Fibroblast of lung (primary cell): ENCODE data around the gene ELFN2. TPM values are rescaled to one million over a fixed set of nuclear protein-coding genes. Genes with fewer than 3 reads are reported as not detected.

Source experiments
- DNase-seq, 2 donors: peaks; one replicate each; pipeline versions ENCODE4 v3.0.0 to v3.0.0-alpha.2; 2010; ENCODE audit warnings: low read depth in 2 of 2
- H2AFZ ChIP-seq: 2 replicates; pipeline ENCODE4 v1.5.1; 2012; ENCODE audit warnings: low read length, control low read depth, inconsistent platforms
- H3K27ac ChIP-seq: 2 replicates; pipeline ENCODE4 v1.5.1; 2011; ENCODE audit warnings: low read length, control low read depth; ENCODE audit not compliant: insufficient read depth
- H3K27me3 ChIP-seq: 2 replicates; pipeline ENCODE4 v1.5.1; 2011; ENCODE audit warnings: mild to moderate bottlenecking, low read length; ENCODE audit not compliant: control insufficient read depth, insufficient read depth
- H3K36me3 ChIP-seq: 2 replicates; pipeline ENCODE4 v1.5.1; 2011; ENCODE audit warnings: low read length; ENCODE audit not compliant: control insufficient read depth, insufficient read depth
- H3K4me1 ChIP-seq: 2 replicates; pipeline ENCODE4 v1.5.1; 2011; ENCODE audit warnings: low read length; ENCODE audit not compliant: control insufficient read depth, insufficient read depth; ENCODE audit errors: extremely low read depth
- H3K4me2 ChIP-seq: 2 replicates; pipeline ENCODE4 v1.5.1; 2011; ENCODE audit warnings: low read length, control low read depth; ENCODE audit not compliant: insufficient read depth; ENCODE audit errors: extremely low read depth
- H3K4me3 ChIP-seq, 4 experiments: fragments of 200-600 bp in 1 of 4; sonication (generic) in 1 of 4; replicated peaks in 1 of 4; 2 replicates each; pipeline ENCODE4 v1.5.1; 2011 to 2016; ENCODE audit warnings: low read length in 4 of 4, low read depth in 3 of 4, mild to moderate bottlenecking in 3 of 4, control low read depth in 2 of 4, inconsistent platforms in 1 of 4, mixed read lengths in 1 of 4; ENCODE audit not compliant: insufficient read depth in 1 of 4; ENCODE audit errors: control extremely low read depth in 1 of 4
- H3K79me2 ChIP-seq: 2 replicates; pipeline ENCODE4 v1.5.1; 2012; ENCODE audit warnings: mild to moderate bottlenecking, low read length, inconsistent platforms; ENCODE audit not compliant: control insufficient read depth, insufficient read depth
- H3K9ac ChIP-seq: 2 replicates; pipeline ENCODE4 v1.5.1; 2011; ENCODE audit warnings: mild to moderate bottlenecking, low read length, control low read depth; ENCODE audit not compliant: insufficient read depth
- H3K9me3 ChIP-seq: 2 replicates; pipeline ENCODE4 v1.5.1; 2012; ENCODE audit warnings: low read depth, low read length; ENCODE audit not compliant: control insufficient read depth, insufficient read depth
- H4K20me1 ChIP-seq: 2 replicates; pipeline ENCODE4 v1.5.1; 2011; ENCODE audit warnings: low read length; ENCODE audit not compliant: control insufficient read depth, insufficient read depth; ENCODE audit errors: extremely low read depth
- EZH2 ChIP-seq: IDR thresholded peaks from 2 replicates; pipeline ENCODE4 v1.5.1; 2012; ENCODE audit warnings: low read length, control low read depth, mild to moderate bottlenecking; ENCODE audit errors: missing control alignments
- polyA plus RNA-seq, 2 donors: library from polyadenylated mRNA; depleted of rRNA in 1 of 2; stranded (reverse) in 1 of 2; unstranded in 1 of 2; fragments of >200 nt; gene quantifications; 2 replicates each; pipeline ENCODE4 v1.2.1, GENCODE V29; 2011 to 2012; ENCODE audit warnings: missing spikeins in 1 of 2
- total RNA-seq: library from RNA; depleted of rRNA; stranded (reverse); fragments of >200 nt; gene quantifications from 2 replicates; pipeline ENCODE4 v1.2.1, GENCODE V29; 2014
- TF ChIP-seq, protein P1 (sequence below), 2 donors: IDR thresholded peaks in 1 of 2; conservative IDR thresholded peaks in 1 of 2; 1 replicate in 1 of 2; 2 replicates in 1 of 2; pipeline ENCODE4 v1.5.1; 2011 to 2012; ENCODE audit warnings: low read length in 2 of 2, control low read depth in 1 of 2, inconsistent platforms in 1 of 2, low read depth in 1 of 2, mild to moderate bottlenecking in 1 of 2

The ELFN2 gene
- total and polyA plus RNA-seq, 2 donors (not counting 1 experiment from before 2014, with no cell fraction given) = under 0.01 to 0.02 TPM

GRCh38 chr22:37423283-37423682 is 4.0 kb downstream of the ELFN2 start:
- no peak overlapping the region for H3K9ac ChIP-seq
- DNase-seq = no peak
- no peaks in the 10 kb centered on the region for H3K9me3 ChIP-seq
- H4K20me1 ChIP-seq = no peaks in the 10 kb centered on the region
- H3K4me3 ChIP-seq = no peak overlapping the region
- H3K27me3 ChIP-seq = peaks cover 49% of the 10 kb centered on the region
- H2AFZ ChIP-seq = no peak overlapping the region
- no peak overlapping the region for H3K4me2 ChIP-seq
- TF ChIP-seq EZH2 = no peak
- TF ChIP-seq, protein P1, sequence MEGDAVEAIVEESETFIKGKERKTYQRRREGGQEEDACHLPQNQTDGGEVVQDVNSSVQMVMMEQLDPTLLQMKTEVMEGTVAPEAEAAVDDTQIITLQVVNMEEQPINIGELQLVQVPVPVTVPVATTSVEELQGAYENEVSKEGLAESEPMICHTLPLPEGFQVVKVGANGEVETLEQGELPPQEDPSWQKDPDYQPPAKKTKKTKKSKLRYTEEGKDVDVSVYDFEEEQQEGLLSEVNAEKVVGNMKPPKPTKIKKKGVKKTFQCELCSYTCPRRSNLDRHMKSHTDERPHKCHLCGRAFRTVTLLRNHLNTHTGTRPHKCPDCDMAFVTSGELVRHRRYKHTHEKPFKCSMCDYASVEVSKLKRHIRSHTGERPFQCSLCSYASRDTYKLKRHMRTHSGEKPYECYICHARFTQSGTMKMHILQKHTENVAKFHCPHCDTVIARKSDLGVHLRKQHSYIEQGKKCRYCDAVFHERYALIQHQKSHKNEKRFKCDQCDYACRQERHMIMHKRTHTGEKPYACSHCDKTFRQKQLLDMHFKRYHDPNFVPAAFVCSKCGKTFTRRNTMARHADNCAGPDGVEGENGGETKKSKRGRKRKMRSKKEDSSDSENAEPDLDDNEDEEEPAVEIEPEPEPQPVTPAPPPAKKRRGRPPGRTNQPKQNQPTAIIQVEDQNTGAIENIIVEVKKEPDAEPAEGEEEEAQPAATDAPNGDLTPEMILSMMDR (conservative IDR thresholded peaks at IDR 0.05 in 1 of 2, IDR thresholded peaks at IDR 0.05 in 1 of 2; ENCODE audit: low read depth in 1 of 2, low read length in 2 of 2) = no peak
- no peaks in the 10 kb centered on the region for H3K79me2 ChIP-seq
- no peaks in the 10 kb centered on the region for H3K4me1 ChIP-seq
- no peak overlapping the region for H3K27ac ChIP-seq
- H3K36me3 ChIP-seq = no peaks in the 10 kb centered on the region

GRCh38 chr22:37421468-37421877 is 5.8 kb downstream of the ELFN2 start:
- TF ChIP-seq EZH2 = no peak
- TF ChIP-seq, protein P1 (conservative IDR thresholded peaks at IDR 0.05 in 1 of 2, IDR thresholded peaks at IDR 0.05 in 1 of 2; ENCODE audit: low read depth in 1 of 2, low read length in 2 of 2) = no peak

DNA sequence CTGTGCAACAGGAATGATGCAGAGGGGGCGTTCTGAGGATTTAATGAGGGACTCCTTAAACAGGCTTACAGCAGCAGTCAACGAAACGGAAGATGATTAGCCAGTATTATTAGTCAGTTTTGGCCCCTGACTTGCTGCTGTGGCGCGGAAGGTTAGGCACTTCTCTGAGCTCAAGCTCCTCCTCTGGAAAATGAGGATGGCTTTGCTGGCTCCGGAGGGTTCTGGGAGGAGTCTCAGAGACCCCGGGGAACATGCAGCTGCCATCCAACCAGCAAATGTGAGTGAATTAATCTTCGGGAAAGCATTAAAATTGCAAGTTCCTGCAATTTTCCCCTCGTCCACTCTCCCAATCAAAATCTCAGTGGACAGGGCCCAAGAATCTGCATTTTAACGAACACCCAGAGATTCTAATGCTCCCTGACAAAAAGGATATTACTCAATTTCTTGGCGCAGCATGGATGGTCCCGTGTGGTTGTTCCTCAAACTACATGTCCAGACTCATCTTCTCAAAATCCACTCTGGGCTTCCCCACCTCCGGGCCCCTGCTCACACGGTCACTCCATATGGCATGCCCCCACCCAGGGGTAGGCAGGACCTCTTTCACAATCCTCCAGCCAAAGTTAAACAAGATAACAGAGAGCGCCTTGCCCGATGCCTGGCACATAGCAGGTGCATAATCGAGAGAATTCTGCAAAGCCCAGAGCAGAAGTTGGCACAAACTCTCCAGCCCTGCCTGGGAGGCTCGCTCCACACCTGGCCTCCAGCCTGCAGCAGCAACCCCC is 6.4 kb downstream of the ELFN2 start:
- Histone ChIP-seq H3K79me2 (no peaks in the 10 kb centered on the region), H3K9me3 (no peaks in the 10 kb centered on the region), H3K4me1 (no peaks in the 10 kb centered on the region), H3K4me3 (no peak overlapping the region), H2AFZ (no peak overlapping the region), H3K36me3 (no peaks in the 10 kb centered on the region), H4K20me1 (no peaks in the 10 kb centered on the region), H3K9ac (no peak overlapping the region), H3K27me3 (peaks cover 30% of the 10 kb centered on the region), H3K27ac (no peak overlapping the region), H3K4me2 (peak overlapping the region; percentile 8)
- TF ChIP-seq, protein P1 (conservative IDR thresholded peaks at IDR 0.05 in 1 of 2, IDR thresholded peaks at IDR 0.05 in 1 of 2; ENCODE audit: low read depth in 1 of 2, low read length in 2 of 2) = no peak
- peak; percentile 77 for TF ChIP-seq EZH2
- DNase-seq = peak in 1 of 2 donors; percentile 56

More at GRCh38 chr22:37421468-37421877, 5.8 kb downstream of the ELFN2 start:
- Histone ChIP-seq H3K9me3 (no peaks in the 10 kb centered on the region), H3K9ac (no peak overlapping the region), H3K27ac (no peak overlapping the region), H3K79me2 (no peaks in the 10 kb centered on the region), H3K36me3 (no peaks in the 10 kb centered on the region), H4K20me1 (no peaks in the 10 kb centered on the region), H3K4me2 (no peak overlapping the region), H3K27me3 (peaks cover 36% of the 10 kb centered on the region), H3K4me3 (no peak overlapping the region), H3K4me1 (no peaks in the 10 kb centered on the region), H2AFZ (no peak overlapping the region)
- no peak for DNase-seq
